Osteocyte (in vitro differentiated cells): Measurements from ENCODE around the gene IFT122. TPM values are rescaled to one million over a fixed set of nuclear protein-coding genes. Genes with fewer than 3 reads are reported as not detected.
A peak's percentile ranks its signal among the peaks of the same experiment; 100 is the strongest.

Experiments used
- DNase-seq: peaks from one replicate; pipeline ENCODE4 v3.0.0; 2021; ENCODE audit warnings: mixed read lengths; ENCODE audit not compliant: unreplicated experiment; ENCODE audit errors: extremely low spot score
- H3K27ac Mint-ChIP-seq: one replicate; pipeline ENCODE4 v1.8.0; 2021; ENCODE audit warnings: mild to moderate bottlenecking, mixed read lengths; ENCODE audit not compliant: unreplicated experiment
- H3K27me3 Mint-ChIP-seq: one replicate; pipeline ENCODE4 v1.8.0; 2021; ENCODE audit warnings: mixed read lengths; ENCODE audit not compliant: unreplicated experiment
- H3K36me3 Mint-ChIP-seq: one replicate; pipeline ENCODE4 v1.8.0; 2021; ENCODE audit warnings: mixed read lengths; ENCODE audit not compliant: unreplicated experiment
- H3K4me1 Mint-ChIP-seq: one replicate; pipeline ENCODE4 v1.8.0; 2021; ENCODE audit warnings: mixed read lengths; ENCODE audit not compliant: unreplicated experiment
- H3K4me3 Mint-ChIP-seq: one replicate; pipeline ENCODE4 v1.8.0; 2021; ENCODE audit warnings: mild to moderate bottlenecking, moderate library complexity, mixed read lengths; ENCODE audit not compliant: unreplicated experiment
- H3K9me3 Mint-ChIP-seq: one replicate; pipeline ENCODE4 v1.8.0; 2021; ENCODE audit warnings: mixed read lengths; ENCODE audit not compliant: unreplicated experiment
- total RNA-seq: library from RNA; stranded (reverse); gene quantifications from 2 replicates; pipeline ENCODE4 v1.2.1, GENCODE V29; 2021
- TF ChIP-seq, protein P1 (sequence below): fragments of 200-600 bp; sonication (generic); IDR thresholded peaks from 2 replicates; pipeline ENCODE4 v1.5.0; 2021; ENCODE audit warnings: antibody characterized with exemption, mild to moderate bottlenecking, moderate library complexity

Gene IFT122
- total RNA-seq, 1 donor from 2014 or later = 25.9 TPM

DNA sequence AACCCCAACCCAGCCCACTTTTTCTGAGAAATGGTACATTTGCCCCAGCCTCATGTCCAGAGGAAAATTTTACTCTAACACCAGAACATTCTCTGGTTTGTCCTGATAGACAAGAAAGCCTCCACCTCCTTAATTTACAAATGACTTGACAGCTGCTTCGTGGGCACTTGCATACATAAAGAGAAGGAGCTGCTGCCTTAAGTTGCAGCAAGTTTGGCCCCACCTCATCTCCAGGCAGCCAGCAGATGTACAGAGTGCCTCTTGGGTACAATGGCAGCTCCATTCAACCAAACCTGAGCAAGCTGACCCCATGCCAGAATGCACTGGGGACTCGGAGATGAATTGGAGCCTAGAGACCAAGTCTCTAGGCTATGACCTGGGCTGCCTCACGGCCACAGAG, 96.8 kb downstream of the IFT122 start:
- TF ChIP-seq, protein P1, sequence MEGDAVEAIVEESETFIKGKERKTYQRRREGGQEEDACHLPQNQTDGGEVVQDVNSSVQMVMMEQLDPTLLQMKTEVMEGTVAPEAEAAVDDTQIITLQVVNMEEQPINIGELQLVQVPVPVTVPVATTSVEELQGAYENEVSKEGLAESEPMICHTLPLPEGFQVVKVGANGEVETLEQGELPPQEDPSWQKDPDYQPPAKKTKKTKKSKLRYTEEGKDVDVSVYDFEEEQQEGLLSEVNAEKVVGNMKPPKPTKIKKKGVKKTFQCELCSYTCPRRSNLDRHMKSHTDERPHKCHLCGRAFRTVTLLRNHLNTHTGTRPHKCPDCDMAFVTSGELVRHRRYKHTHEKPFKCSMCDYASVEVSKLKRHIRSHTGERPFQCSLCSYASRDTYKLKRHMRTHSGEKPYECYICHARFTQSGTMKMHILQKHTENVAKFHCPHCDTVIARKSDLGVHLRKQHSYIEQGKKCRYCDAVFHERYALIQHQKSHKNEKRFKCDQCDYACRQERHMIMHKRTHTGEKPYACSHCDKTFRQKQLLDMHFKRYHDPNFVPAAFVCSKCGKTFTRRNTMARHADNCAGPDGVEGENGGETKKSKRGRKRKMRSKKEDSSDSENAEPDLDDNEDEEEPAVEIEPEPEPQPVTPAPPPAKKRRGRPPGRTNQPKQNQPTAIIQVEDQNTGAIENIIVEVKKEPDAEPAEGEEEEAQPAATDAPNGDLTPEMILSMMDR = no peak
- no peaks in the 10 kb centered on the region for H3K36me3 Mint-ChIP-seq
- DNase-seq = no peak
- H3K27me3 Mint-ChIP-seq = no peaks in the 10 kb centered on the region
- H3K9me3 Mint-ChIP-seq = no peaks in the 10 kb centered on the region
- H3K4me1 Mint-ChIP-seq = peaks cover 26% of the 10 kb centered on the region
- H3K27ac Mint-ChIP-seq = no peak overlapping the region
- no peak overlapping the region for H3K4me3 Mint-ChIP-seq

DNA sequence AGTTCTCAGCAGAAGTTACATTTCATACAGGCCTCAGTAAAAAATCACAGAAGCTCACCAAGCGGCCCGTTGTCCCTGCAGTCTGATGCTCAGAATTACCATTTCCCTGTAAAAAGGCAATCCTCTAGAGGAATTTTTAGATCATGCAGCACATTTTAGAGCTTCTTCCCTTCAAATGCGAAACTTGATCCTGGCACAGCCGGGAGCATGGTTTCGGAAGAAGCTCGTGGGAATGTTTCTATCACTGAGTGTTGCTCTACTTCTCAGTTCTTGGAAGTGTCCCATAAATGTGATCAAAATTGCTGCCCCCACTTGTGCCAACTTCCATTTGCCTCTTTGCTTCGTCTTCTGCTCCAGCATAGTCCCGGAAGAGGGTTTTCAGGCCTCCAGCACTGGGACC, 99.2 kb downstream of the IFT122 start:
- TF ChIP-seq, protein P1 = no peak
- Mint-ChIP-seq H3K27me3 (no peaks in the 10 kb centered on the region), H3K9me3 (no peaks in the 10 kb centered on the region), H3K27ac (peak overlapping the region; percentile 56), H3K4me3 (no peak overlapping the region), H3K36me3 (no peaks in the 10 kb centered on the region), H3K4me1 (peaks cover 22% of the 10 kb centered on the region)
- DNase-seq = no peak

DNA sequence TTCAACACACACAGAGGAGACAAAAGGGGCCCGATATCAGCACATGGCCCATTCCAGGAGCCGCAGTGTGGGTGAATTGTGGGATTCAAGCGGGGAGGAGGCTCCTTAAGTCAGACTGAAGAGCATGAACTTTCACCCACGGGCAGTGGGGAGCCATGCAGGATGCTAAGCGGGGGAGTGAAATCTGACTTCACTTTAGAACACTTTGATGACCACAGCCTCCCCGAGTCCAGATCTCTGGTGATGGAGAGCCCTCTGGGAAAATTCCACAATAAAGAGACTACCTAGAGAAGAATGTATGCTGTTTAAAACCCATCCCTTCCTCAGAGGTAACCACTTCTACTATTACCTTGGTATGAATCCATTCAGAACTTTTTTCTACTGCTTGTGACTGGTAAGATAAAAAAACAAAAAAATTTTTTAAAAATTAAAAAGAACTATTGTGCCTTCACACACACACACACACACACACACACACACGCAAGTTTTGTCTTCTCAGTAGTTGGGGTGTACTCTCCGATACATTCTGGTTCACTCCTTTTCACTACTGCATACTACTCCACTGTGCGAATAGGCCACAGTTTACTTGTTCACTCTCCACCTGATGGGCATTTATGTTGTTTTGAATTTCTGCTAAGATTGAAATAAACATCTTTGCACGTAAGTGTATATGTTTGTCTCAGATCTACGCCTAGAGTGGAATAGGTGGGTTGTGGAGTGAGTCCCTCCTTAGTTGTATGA, 100.9 kb downstream of the IFT122 start:
- no peak for DNase-seq
- Mint-ChIP-seq H3K4me3 (no peak overlapping the region), H3K27me3 (no peaks in the 10 kb centered on the region), H3K9me3 (no peaks in the 10 kb centered on the region), H3K36me3 (no peaks in the 10 kb centered on the region), H3K4me1 (peaks cover 17% of the 10 kb centered on the region), H3K27ac (no peak overlapping the region)
- TF ChIP-seq, protein P1 = no peak

DNA sequence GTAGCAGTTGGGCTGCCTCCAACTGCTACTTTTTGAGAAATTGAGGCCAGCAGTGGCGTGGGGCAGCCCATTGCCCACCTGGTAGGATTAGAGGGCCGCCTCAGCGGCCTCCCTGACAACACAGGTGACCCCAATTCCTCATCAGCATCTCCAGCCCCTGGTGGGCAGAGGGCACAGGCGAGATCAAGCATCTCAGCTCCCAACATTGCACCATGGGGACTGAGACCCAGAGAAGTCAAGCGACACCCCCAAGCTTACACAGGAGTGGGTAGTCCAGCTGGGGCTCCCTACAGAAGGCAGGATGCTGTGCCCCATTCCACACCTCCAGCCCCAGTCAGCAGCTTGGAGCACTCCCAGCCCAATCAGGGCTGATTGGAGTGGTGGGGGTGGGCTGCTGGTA, 102.7 kb downstream of the IFT122 start:
- H3K27ac Mint-ChIP-seq = no peak overlapping the region

DNA sequence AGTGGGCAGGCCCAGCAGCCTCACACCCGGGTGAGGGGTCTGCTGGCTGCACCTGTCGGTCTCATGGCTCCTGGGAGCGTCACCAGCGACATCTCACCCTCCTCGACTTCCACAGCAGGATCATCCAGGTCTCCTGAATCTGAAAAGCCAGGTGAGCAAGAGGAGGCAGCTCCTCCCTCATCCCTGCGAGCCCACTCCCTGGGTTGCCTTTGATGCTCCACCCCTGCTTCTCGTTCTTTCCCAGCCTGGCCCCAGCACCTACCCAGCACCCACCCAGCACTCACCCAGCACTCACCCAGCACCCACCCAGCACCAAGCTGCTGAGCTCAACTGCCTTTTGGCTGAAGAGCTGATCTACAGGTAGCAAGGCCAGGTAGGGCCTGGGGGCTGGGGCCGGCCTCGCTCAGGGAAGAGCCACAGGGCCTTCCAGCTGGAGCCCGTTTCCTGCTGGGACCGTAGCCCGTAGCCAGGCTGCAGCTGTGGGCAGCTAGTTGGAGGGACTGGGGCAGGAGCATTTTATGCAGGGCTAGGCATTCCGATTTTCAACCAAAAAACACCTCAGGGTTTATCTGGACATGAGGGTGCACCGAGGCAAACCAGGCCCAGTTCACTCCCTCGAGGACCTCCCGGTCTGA, 103.2 kb downstream of the IFT122 start, which contains the start of gene H1-8:
TSS of gene H1-8 (plus strand) at position 20 of the 635 bp plus-strand sequence. CDS start at position 64, 44 bp downstream.
- no peaks in the 10 kb centered on the region for H3K9me3 Mint-ChIP-seq
- H3K4me3 Mint-ChIP-seq = no peak within 1 kb of the TSS
- no peak within 1 kb of the TSS for H3K27ac Mint-ChIP-seq
- H3K4me1 Mint-ChIP-seq = peaks cover 18% of the 10 kb centered on the region
- DNase-seq = no peak
- H3K27me3 Mint-ChIP-seq = no peaks in the 10 kb centered on the region
- TF ChIP-seq, protein P1 = no peak
- no peaks in the 10 kb centered on the region for H3K36me3 Mint-ChIP-seq

More for the DNA sequence above, 102.7 kb downstream of the IFT122 start:
- no peak for DNase-seq
- H3K4me1 Mint-ChIP-seq = peaks cover 16% of the 10 kb centered on the region
- H3K27me3 Mint-ChIP-seq = no peaks in the 10 kb centered on the region
- no peaks in the 10 kb centered on the region for H3K9me3 Mint-ChIP-seq
- H3K4me3 Mint-ChIP-seq = no peak overlapping the region
- no peaks in the 10 kb centered on the region for H3K36me3 Mint-ChIP-seq
- TF ChIP-seq, protein P1 = no peak
